ENCODE data around the gene GALNT10.

DNA sequence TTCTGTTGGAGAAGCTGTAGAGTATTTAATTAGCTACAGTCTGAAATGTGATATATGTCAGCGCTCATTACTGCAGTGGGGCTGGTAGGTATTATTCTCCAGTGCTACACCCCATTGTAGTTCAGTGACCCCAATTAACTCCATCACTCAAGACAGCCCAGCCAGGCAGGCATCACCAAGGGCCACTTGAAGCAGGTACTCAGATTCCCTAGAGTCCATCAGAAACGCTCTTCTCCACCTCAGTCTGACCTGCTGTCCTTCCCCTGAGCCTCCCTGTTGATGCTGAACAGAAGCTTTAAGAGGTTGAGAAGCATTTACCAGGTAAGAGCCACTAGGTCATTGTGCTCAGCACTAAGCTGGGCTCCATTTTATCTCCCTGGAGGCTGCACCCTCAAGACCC, 71.8 kb downstream of the GALNT10 start:
- TF ChIP-seq, protein P1, sequence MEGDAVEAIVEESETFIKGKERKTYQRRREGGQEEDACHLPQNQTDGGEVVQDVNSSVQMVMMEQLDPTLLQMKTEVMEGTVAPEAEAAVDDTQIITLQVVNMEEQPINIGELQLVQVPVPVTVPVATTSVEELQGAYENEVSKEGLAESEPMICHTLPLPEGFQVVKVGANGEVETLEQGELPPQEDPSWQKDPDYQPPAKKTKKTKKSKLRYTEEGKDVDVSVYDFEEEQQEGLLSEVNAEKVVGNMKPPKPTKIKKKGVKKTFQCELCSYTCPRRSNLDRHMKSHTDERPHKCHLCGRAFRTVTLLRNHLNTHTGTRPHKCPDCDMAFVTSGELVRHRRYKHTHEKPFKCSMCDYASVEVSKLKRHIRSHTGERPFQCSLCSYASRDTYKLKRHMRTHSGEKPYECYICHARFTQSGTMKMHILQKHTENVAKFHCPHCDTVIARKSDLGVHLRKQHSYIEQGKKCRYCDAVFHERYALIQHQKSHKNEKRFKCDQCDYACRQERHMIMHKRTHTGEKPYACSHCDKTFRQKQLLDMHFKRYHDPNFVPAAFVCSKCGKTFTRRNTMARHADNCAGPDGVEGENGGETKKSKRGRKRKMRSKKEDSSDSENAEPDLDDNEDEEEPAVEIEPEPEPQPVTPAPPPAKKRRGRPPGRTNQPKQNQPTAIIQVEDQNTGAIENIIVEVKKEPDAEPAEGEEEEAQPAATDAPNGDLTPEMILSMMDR (IDR thresholded peaks at IDR 0.05): no peak
- TF ChIP-seq POLR2A (IDR thresholded peaks at IDR 0.05): no peak

All from suprapubic skin (tissue), 3 donors.